ENCODE results near the gene GSN.

The GSN gene

DNA sequence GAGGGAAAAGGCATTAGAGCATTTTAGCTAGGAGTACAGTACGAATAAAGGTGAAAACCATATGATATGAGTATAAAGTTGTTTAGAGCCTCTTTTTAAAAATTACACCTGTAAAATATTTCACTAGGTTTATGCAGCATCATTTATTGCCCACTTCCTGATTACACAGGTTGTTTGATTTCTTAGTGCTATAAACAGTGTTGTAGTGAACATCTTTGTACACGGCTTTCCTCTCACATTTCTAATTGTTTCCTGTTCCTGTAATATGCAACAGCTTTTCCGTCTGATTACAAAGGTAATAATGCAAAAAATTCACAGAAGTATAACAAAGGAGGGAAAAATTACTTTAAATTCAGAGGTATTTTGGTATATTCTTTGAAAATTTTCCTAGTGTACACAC, 89.0 kb downstream of the GSN start:
- no peak for DNase-seq

DNA sequence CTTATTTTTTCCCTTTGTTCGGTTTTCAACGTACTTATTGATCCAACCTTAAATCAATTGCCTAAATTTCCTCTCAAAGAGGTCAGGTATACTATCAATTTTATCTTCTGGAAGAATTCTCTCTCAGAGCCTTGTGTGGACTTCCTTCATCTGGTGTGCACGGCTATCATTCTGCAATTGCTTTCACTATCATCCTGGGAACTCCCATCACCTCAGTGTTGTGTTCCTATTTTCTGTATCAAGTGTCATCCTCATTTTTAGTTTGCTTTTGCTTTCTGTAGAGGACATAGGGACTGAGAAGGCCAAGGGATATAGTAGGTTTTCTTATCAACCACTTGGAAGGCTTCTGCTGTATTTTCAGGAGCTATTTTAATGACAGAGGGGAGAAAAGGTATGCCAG, 90.8 kb downstream of the GSN start:
- peak in 1 of 2 donors; percentile 78 for DNase-seq

DNA sequence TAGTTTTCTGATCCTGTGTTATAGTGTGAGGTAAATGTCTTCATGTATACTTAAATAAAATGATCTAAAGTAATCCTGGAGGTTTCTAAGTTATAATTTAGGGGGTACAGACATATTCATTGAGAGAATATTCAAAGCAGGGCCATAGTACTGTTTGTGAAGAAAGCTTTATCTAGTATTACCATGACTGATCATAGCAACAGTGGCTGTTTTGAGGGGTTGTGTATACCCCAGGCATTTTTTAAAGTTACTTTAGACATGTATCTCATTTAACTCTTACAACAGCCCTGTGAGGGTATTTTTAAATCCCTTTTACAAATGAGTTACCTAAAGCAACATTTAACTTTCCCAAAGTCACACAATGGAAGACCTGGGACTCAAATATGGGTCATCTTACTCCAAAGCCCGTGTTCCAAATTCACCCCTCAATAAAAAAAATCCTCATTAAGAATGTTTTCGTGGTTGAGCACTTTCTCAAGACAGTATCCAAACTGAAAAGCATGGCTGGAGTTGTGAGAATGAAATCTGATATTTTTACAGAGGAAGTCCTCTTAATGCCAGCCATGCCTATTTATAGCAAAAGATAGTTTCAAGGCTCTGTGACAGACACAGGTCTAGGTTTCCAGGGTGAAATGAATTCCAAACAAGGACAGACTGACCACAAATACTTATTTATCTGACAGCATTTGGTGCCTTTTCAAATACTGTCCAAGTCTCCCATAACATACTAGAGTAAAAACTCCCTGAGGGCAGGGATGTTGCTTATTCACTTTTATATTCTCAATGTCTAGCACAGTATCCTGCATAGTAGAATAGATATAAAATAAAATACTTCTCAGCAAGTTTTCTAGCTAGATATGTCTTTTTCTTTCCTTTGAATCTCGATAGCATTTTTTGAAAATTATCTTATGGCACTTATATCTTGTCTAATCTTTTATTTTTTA, 91.7 kb downstream of the GSN start:
- no peak for DNase-seq

DNA sequence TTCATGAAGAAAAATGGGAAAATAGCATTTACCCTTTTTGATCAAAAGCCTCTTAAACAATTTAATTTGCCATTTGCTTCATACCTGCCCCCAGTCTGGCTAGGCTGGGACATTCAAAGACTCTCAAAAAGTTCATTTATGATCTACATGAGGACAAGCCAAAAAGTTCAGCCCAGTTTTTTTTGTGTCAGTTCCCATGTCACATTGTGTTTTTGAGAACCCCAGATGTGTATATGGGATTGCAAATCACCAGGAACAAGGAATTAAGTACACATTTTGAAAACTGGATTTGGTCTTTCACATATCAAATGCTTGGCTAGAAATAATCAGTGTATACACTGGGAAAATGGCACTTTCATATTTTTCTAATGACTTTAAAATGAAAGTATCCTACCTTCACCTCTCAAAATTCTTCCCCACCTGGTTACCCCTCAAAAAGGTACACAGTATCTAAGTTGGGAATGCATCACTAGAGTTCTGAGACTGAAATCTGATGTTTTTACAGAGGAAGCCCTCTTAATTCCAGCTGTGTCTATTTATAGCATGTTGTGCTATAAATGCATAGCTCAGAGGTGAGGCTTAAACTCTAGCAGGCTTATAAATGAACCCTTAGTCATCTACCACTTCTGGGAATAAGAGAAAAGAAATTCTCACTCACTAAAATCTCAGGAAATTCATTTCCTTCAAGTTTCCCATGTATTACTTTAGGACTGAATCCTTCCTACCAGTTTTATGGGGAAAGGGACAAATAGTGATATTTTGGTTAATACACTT, 92.8 kb downstream of the GSN start:
- no peak for DNase-seq

DNA sequence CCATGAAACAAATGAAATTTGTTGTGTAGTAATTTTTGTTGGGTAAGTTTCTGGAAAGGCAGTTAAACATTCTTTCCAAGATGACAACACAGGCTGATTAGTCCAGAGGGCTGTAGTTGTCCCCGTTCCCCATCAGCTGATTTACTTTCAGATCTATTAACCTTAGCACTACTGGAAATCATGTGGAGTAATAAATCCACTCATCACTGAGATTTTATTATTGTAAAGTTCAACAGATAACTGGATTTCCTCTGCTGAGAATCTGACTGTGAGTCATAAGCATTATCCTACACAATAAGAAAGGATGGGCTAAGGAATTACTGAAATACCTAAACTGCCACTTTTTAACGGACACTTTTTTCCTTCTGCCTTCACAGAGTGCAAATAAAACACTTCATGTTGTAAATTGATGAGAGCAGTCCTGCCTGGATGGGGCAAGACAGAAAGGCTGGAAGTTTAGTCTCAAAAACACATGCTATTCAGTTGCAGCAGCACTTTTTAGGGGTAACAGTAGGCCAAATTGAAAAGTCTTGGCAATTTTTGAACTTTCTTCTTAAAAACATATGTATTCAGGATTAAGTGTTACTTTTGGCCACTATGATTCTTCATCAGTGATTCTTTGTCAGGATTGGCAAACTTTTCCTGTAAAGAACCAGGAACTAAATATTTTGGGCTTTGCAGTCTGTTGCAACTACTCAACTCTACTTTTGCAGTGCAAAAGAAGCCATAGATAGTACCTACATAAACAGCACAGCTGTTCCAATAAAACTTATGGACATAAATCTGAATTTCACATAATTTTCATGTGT, 95.1 kb downstream of the GSN start:
- DNase-seq: no peak

DNA sequence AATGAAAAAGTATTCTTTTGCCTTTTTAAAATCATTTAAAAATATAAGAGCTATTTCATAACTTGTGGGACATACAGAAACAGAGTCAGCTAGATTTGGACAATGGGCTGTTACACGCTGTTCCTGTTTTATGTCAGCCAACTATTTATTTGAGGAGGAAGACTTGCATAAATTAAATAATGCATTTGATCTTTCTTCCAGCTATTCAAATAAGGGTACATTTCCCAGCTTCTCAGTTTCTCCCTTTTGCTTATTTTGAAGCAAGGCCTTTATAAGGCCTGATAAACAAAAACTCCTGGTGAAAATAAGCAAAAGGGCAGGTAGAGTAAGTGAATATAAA, 95.6 kb downstream of the GSN start:
- DNase-seq: no peak

DNA sequence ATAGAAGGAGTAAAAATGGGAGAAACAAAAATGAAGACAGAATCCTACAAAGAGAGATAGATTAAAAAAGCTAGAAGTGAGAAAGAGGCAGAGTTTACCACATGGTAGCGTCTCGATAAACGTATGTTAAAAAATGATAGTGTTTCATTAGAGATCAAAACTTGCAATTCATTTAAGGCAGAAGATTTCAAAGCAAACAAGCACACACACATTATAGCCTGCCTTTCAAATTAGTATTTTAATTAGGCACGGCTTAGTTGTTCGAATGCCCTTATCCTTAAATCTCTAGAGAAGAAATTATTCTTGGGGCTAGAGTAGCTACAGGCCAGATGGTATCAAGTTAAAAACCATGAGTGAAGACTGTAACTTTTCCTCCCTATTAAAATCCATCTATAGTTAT, 96.1 kb downstream of the GSN start:
- no peak for DNase-seq

DNA sequence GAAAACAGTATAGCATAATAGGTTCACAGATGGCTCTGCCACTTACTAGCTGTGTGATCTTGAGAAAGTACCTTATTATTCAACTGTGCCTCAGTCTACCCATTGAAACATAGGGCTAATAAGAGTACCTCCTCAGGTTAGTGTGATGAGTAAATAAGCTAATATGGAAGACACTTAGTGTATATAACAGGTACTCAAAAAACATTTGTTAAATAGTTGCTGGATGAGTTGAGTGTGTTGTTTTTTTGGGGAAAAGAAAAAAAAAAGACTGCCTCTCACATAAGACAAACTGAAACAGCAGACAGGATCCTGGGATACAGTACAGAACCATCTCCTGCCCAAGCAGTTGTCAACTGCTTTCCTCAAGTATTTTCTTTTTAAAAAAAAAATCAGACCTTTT, 96.9 kb downstream of the GSN start:
- no peak for DNase-seq

DNA sequence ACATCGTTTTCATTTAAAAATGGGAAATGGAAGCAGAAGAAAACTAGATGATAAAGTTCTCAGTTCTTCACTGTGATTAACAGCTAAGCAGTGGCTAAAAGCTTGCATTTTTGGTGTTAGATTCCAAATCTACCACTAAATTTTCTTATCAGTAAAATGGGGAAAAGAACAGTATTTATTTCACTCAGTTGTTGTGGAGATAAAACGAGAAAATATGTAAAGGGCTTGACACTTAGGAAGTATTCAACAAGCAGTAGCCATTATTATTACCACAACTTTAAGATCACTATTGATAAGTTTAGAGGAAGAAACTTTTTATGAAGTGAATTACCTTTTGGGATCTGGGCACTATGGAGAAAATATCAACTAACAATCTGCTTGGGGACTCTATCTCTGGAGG, 97.6 kb downstream of the GSN start:
- DNase-seq: no peak

DNA sequence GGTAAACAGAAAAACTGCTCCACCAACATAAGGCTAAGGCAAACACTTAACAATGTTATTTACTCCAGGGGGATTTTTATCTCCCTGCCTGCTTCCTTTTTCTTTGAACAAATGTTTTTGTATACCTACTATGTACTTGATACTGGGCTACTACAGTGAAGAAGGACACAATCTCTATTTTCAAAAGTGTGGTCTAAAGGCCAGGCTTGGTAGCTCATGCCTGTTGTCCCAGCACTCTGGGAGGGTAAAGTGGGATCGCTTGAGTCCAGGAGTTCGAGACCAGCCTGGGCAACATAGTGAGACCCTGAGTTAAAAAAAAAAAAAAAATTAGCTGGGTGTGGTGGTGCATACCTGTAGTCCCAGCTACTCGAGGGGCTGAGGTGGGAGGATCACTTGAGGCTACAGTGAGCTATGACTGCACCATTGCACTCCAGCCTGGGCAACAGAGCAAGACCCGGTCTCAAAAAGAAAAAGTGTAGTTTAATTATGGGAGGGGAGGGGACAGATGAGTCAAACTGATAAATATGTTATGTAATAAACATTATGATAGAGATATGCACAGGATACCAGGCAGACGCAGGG, 98.7 kb downstream of the GSN start:
- no peak for DNase-seq

DNA sequence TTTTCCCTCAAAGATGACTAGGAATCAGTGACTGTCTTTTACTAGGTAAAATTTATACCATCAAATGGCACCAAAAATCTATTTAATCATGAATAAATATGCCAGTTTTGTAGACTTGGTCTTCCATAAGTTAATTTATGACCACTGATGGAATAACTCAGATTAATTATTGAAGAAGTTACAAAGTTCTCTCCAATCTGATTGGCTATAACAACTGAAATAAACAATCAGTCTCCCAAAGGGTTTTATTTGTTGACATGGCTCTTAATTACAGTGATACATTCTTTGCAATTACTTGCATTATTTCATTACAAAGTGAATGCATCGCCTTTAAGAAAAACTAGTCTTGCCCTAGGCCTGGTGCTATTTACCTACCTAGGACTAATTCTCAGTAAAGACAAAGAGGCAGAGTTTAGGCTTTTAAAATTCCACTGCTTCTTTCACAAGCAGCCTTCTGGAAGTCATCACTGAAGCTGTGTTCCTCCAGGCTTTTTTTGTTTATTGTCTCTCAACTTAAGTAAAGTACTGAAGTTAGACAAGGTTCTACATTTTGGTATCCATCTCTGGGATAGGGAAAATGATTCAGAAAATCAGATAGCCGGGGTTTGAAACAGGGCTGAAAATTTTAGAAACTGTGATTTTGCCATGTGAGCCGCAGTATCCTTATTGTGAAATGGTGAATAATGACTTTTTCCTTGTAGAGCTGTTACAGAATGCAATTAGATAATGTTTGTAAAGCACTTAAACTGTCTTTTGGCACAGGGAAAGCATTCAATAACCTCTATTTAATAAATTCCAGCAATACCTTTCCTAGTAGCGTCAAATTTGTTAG, 99.6 kb downstream of the GSN start:
- no peak for DNase-seq

DNA sequence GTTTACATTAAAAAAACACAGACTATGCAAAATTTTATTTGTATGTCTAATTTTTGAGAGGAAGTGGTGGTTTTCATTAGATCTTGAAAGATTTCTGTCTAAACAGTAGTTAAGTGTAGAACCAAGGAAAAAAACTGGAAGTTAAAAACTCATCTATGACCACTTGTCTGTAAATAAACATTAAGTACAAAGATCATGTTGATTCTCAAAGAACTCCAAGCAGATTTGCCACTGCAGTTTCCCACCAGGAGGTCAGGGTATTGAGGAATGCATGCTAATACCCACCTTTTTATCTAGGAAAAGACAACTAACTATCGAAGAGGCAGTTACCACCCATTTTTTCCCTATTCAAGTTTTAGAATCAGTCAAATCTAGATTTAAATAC, 100.2 kb downstream of the GSN start:
- no peak for DNase-seq

DNA sequence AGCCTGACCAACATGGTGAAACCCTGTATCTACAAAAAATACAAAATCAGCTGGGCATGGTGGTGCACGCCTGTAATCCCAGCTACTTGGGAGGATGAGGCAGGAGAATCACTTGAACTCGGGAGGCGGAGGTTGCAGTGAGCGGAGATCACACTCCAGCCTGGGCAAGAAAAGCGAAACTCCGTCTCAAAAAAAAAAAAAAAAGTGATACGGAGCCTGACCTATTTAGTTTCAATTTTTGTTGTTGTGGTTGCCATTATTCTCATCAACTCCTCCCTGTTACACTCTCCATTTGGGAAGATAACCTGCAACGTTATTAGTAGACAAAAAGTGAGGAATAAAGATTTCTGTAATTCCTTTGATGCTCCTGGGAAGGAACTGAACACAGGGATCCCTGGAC, 100.8 kb downstream of the GSN start:
- peak in 1 of 2 donors; percentile 13 for DNase-seq

DNA sequence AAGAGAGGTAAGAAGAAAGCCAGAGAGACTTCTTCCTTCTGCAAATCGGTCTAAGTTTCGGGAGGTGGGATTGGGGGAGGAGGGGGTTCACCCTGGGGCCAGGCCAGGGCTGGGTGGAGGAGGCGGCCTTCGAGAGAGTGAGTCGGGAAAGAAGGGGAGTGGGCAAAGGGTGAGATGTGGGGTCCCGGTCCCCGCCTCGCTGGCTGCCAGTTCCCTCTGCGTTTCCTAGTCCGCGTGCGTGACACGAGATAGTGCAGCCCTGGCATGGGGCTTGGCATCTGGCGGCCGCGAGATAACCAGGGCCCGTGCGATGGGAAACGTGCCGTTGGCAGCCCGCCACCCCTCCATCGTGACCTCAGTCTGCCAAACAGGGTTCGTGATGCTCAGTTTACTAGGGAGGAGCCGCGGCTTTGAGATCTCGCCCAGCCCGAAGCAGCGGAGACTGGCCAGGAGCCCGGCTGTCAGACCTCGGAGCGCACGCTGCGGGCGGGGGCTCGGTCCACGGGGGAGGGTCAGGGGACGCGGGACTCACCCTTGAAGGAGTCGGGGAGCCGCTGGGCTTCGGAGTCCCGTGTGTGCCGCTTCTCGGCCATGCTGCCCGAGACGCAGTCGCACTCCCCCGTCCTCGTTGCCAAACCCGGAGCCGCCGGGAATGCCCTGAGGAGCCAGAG, 101.8 kb downstream of the GSN start, which contains the start of gene STOM:
TSS of gene STOM (minus strand) at position 656 of the 671 bp plus-strand sequence. CDS start at position 593, 63 bp downstream.
- DNase-seq: peak; percentile 72 to 92

DNA sequence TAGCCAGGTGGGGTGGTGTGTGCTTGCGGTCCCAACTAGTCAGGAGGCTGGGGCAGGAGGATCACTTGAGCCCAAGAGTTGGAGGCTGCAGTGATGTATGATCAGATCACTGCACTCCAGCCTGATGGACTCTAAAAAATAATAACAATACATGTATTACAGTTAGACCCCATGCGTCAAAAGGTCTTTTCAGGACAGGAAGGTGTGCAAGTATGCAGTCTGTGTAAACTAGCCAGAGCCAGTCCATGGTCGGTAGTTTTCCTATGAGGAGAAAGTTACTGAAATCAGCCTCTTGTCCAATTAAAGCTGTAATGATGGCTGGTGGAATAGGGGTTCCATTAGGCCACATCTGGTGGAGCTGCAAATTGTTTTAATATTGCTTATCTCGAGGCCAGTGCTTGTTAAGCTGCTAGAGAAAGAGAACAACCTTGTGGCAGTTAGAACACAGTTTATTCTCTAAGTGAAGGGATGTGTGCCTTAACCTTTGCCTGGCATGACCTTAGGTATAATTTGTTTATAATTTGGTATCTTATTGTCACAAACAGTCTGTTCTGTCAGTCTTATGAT, 103.6 kb downstream of the GSN start:
- DNase-seq: no peak

DNA sequence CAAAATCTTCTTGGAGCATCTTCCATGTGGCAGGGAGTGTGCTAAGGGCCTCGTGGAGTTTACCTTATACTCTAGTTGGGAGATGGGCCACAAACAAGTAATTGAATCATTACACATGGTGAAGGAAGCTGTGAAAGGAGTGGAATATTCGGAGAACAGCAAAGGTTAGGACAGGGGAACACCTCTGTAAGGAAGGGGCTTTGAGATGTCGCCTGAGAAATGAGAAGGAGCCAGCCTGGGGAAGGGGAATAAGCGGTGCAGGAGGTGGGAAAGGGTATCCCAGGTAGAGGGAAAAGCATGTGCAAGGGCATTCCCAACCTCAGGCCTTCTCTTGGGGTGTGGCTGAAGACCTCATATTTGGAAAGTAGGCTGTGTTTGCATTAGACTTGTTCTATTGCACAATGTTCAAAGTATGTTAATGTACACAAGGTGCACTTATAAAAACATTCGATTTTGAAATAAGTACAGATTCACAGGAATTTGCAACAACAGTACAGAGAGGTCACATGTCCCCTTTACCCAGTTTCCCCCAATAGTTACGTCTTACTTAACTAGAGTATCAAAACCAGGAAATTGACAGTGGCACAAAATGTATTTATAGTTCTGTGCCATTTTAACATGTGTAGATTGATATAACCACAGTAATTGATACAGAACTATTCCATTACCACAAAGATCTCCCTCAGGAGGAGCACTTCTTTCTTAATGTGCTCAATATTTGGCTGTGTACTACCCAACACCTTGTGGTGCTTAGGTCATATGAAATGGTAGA, 104.5 kb downstream of the GSN start:
- DNase-seq: no peak

DNA sequence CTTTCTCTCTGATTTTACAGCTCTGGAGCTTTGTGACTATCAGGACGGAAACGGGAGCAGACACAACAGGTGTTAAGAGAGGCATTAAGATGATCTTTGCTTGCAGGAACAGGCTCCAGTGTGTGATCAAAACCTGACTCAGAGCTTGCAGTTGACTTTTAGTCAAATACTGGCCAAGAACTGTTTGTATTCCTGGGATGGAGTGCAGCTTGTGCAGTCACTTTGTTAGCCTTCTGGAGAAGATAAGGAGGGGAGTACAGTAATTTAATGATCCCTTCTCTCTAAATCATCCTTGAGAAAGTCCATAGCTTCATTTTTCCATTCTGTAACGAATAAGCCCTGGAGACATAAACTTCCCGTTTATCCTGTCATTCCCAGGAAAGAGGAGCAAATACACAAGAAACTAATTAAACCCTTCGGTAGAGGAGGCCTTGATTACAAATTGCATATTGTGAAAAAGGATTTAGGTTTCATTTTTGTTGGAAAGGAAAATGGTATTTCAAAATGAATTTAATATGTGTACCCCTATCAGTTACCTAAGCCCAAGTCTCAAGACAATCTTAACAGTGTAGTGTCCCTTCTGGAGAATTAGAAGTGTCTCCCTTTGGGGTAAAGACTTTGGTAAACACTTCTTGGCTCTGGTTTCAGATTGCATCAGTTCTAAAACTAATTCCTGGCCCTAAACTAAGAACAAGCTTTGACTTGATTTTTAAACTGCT, 105.2 kb downstream of the GSN start:
- DNase-seq: no peak

DNA sequence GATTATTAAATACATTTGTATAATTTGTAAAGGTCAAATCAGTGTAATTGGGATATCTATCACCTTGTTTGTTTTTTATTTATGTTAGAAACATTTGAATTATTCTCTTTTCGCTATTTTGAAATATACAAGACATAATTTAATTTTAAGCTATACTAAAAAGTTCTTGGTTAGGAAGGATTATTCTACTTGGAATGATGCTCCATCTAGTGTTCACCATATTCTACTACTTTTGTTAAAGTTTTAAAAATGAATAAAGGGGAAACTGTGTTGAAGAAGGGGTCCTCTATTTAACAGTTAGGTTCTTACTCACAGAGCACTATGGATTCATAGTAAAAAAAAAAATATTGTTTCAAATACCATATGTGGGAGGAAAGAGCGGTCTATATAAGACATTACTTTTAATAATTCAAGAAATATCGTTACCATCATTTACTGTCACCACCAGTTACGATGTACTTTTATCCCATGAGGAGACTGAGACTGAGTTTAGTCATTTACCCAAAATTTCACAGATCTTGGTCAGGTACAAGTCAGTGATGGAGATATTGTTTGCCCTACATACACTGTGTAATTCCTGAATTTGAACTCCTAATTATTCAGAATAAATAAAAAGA, 108.4 kb downstream of the GSN start:
- DNase-seq: peak in 1 of 2 donors; percentile 46

DNA sequence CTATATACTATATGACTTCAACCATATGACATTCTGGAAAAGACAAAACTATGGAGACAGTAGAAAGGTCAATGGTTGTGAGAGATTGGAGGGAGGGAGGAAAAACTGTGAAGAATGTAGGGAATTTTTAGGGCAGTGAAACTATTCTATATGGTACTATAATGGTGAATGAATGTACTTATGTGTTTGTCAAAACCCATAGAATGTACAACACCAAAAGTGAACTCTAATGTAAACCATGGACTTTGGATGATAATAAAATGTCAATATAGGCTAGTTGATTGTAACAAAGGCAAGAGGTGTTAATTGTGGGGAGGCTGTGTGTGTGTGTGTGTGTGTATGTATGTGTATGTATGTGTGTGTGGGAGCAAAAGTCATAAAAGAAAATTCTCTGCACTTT, 112.9 kb downstream of the GSN start:
- DNase-seq: no peak
